ENCODE data around the gene TOR4A. TPM values are rescaled to one million over a fixed set of nuclear protein-coding genes. Genes with fewer than 3 reads are reported as not detected.

TOR4A gene
- total and polyA plus RNA-seq, 2 donors (not counting 1 experiment from before 2014, with no cell fraction given), result 8.3 to 15.3 TPM

- Mint-ChIP-seq H3K27ac (no peak overlapping the region), H3K27me3 (no peaks in the 10 kb centered on the region), H3K4me1 (no peaks in the 10 kb centered on the region), H3K9me3 (ENCODE audit: insufficient read depth) (no peaks in the 10 kb centered on the region), H3K4me3 (no peak overlapping the region)
- Histone ChIP-seq H4K20me1 (ENCODE audit: control insufficient read depth, insufficient read depth, low read length, poor library complexity, severe bottlenecking) (no peaks in the 10 kb centered on the region), H3K79me2 (ENCODE audit: control insufficient read depth, insufficient read depth, low read length) (no peaks in the 10 kb centered on the region), H3K4me1 (ENCODE audit: control insufficient read depth in 2 of 2, insufficient read depth in 2 of 2, low read length in 2 of 2) (peaks cover 7 to 13% of the 10 kb centered on the region in 2 donors), H3K27me3 (replicated peaks in 1 of 4; ENCODE audit: control extremely low read depth in 1 of 4, control insufficient read depth in 3 of 4, insufficient read depth in 4 of 4, low read length in 3 of 4) (peaks cover 0 to 11% (median 4%) of the 10 kb centered on the region in 4 experiments), H3K4me3 (ENCODE audit: control extremely low read depth in 1 of 5, extremely low read depth in 1 of 5, insufficient read depth in 1 of 5, low read depth in 2 of 5, low read length in 4 of 5) (no peak overlapping the region), H3K9me3 (ENCODE audit: control extremely low read depth in 1 of 3, control insufficient read depth in 2 of 3, insufficient read depth in 1 of 3, low read length in 2 of 3) (peaks cover 0 to 8% (median 0%) of the 10 kb centered on the region in 3 donors), H3K36me3 (replicated peaks in 1 of 2; ENCODE audit: control extremely low read depth in 1 of 2, control insufficient read depth in 1 of 2, extremely low read depth in 1 of 2, insufficient read depth in 2 of 2, low read length in 1 of 2) (no peaks in the 10 kb centered on the region), H3K27ac (ENCODE audit: low read length in 2 of 2) (no peak overlapping the region), H3K9ac (ENCODE audit: low read length) (no peak overlapping the region), H3K4me2 (replicated peaks; ENCODE audit: low read depth, low read length, poor library complexity, severe bottlenecking) (no peak overlapping the region), H2AFZ (ENCODE audit: insufficient read depth, low read depth, low read length, poor library complexity, severe bottlenecking) (no peak overlapping the region)
- WGBS (ENCODE audit: insufficient coverage), result 96% methylated on average over 4 of the region's 6 CpGs
- ATAC-seq (ENCODE audit: low read depth) (no peak), DNase-seq (no peak)
- TF ChIP-seq CTCF (IDR thresholded peaks at IDR 0.05), result no peak
- intact Hi-C loops (cut with micrococcal nuclease), result no loop called here
- ChIA-PET CTCF (interaction anchor here (1.5 kb wide), 2 partner anchors 11 to 16 kb away, joined by 3 to 4 read pairs; partner anchors contain the start of gene NRARP), POLR2A (interaction anchor here (0.9 kb wide), 1 partner anchor 11 kb away, joined by 3 read pairs; the partner anchor contains the start of gene NRARP)
Observed at GRCh38 chr9:137312852-137313325, 35.4 kb downstream of the TOR4A start.

- H3K9me3 ChIP-seq (ENCODE audit: control extremely low read depth in 1 of 3, control insufficient read depth in 2 of 3, insufficient read depth in 1 of 3, low read length in 2 of 3), result peaks cover 0 to 8% (median 0%) of the 10 kb centered on the region in 3 donors
- no peak overlapping the region for H3K4me3 Mint-ChIP-seq
- H3K4me2 ChIP-seq (replicated peaks; ENCODE audit: low read depth, low read length, poor library complexity, severe bottlenecking), result no peak overlapping the region
- H3K27me3 ChIP-seq (replicated peaks in 1 of 4; ENCODE audit: control extremely low read depth in 1 of 4, control insufficient read depth in 3 of 4, insufficient read depth in 4 of 4, low read length in 3 of 4), result peaks cover 0 to 11% (median 4%) of the 10 kb centered on the region in 4 experiments
- intact Hi-C loops (cut with micrococcal nuclease), result no loop called here
- H3K4me3 ChIP-seq (ENCODE audit: control extremely low read depth in 1 of 5, extremely low read depth in 1 of 5, insufficient read depth in 1 of 5, low read depth in 2 of 5, low read length in 4 of 5), result no peak overlapping the region
- no peaks in the 10 kb centered on the region for H3K27me3 Mint-ChIP-seq
- H3K9ac ChIP-seq (ENCODE audit: low read length), result no peak overlapping the region
- H2AFZ ChIP-seq (ENCODE audit: insufficient read depth, low read depth, low read length, poor library complexity, severe bottlenecking), result no peak overlapping the region
- no peak overlapping the region for H3K27ac Mint-ChIP-seq
- no peaks in the 10 kb centered on the region for H3K4me1 Mint-ChIP-seq
- no peaks in the 10 kb centered on the region for H3K36me3 ChIP-seq (replicated peaks in 1 of 2; ENCODE audit: control extremely low read depth in 1 of 2, control insufficient read depth in 1 of 2, extremely low read depth in 1 of 2, insufficient read depth in 2 of 2, low read length in 1 of 2)
- H3K79me2 ChIP-seq (ENCODE audit: control insufficient read depth, insufficient read depth, low read length), result no peaks in the 10 kb centered on the region
- peak; percentile 8 for DNase-seq
- H3K4me1 ChIP-seq (ENCODE audit: control insufficient read depth in 2 of 2, insufficient read depth in 2 of 2, low read length in 2 of 2), result peaks cover 7 to 13% of the 10 kb centered on the region in 2 donors
- H3K27ac ChIP-seq (ENCODE audit: low read length in 2 of 2), result no peak overlapping the region
- no peaks in the 10 kb centered on the region for H3K9me3 Mint-ChIP-seq (ENCODE audit: insufficient read depth)
- H4K20me1 ChIP-seq (ENCODE audit: control insufficient read depth, insufficient read depth, low read length, poor library complexity, severe bottlenecking), result no peaks in the 10 kb centered on the region
- POLR2A ChIA-PET, result no interaction called here
- TF ChIP-seq EZH2 (IDR thresholded peaks at IDR 0.05; ENCODE audit: borderline replicate concordance, insufficient read depth, low read depth, low read length, poor library complexity, severe bottlenecking), result no peak
- no peak for TF ChIP-seq CTCF (IDR thresholded peaks at IDR 0.05)
- ATAC-seq (ENCODE audit: low read depth), result no peak
- WGBS (ENCODE audit: insufficient coverage), result 85% methylated on average over 8 of the region's 9 CpGs
- CTCF ChIA-PET, result interaction anchor here (1.5 kb wide), 2 partner anchors 11 to 16 kb away, joined by 3 to 4 read pairs; partner anchors contain the start of gene NRARP
Observed at GRCh38 chr9:137313326-137313936, 35.9 kb downstream of the TOR4A start.

All from B cell (primary cell).